ENCODE results near the gene LCOR. TPM values are rescaled to one million over a fixed set of nuclear protein-coding genes. Genes with fewer than 3 reads are reported as not detected.

The LCOR gene
- total RNA-seq, 1 donor from 2014 or later: 26.2 TPM

DNA sequence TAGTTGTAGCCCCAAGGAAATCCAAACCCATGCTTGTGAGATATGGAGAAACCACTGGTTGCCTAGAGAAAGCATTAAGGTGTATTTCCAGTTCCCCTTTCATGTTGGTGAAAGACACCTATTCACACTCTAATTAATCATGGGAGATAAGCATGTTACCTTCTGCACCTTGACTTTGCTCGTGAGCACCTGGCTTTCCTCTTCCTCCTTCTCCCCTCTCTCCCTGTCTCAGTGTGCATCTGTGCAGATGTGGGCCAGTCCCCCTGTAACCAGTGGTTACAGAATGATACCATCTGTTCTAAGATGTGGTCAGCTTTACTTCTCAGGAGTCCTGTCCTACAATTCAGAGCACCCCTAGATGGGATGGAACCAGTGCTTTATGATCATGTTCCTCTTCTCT lies 160.6 kb downstream of the LCOR start:
- Mint-ChIP-seq H3K27me3 (ENCODE audit: insufficient read depth) (no peaks in the 10 kb centered on the region), H3K4me1 (ENCODE audit: low read depth) (peaks cover 9% of the 10 kb centered on the region), H3K36me3 (ENCODE audit: low read depth) (no peaks in the 10 kb centered on the region), H3K4me3 (no peak overlapping the region), H3K9me3 (no peaks in the 10 kb centered on the region), H3K27ac (no peak overlapping the region)
- intact Hi-C loops (cut with micrococcal nuclease): no loop called here
- DNase-seq (ENCODE audit: low spot score): no peak

DNA sequence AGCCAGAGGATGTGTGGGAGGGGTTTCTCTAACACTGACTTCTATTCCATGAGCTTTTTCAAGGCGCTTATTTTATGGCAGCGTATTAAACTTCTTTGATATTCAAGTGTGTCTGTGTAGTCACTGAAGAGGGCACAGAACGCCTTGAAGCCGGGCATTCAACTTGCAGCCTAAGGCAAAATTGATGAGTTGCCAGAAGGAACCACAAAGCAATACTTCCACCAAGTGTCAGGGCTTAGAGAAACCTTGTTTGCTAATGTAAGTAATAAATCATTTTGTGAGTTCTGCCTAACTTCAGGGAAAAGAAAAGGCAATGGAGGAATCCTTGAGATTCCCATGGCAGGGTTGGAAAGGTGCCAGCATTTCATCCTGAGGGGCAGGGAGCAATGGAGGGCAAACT lies 163.8 kb downstream of the LCOR start:
- no peaks in the 10 kb centered on the region for H3K9me3 Mint-ChIP-seq
- intact Hi-C loops (cut with micrococcal nuclease): no loop called here
- no peak overlapping the region for H3K27ac Mint-ChIP-seq
- H3K4me1 Mint-ChIP-seq (ENCODE audit: low read depth): peaks cover 9% of the 10 kb centered on the region
- H3K27me3 Mint-ChIP-seq (ENCODE audit: insufficient read depth): no peaks in the 10 kb centered on the region
- no peak overlapping the region for H3K4me3 Mint-ChIP-seq
- DNase-seq (ENCODE audit: low spot score): no peak
- no peaks in the 10 kb centered on the region for H3K36me3 Mint-ChIP-seq (ENCODE audit: low read depth)

DNA sequence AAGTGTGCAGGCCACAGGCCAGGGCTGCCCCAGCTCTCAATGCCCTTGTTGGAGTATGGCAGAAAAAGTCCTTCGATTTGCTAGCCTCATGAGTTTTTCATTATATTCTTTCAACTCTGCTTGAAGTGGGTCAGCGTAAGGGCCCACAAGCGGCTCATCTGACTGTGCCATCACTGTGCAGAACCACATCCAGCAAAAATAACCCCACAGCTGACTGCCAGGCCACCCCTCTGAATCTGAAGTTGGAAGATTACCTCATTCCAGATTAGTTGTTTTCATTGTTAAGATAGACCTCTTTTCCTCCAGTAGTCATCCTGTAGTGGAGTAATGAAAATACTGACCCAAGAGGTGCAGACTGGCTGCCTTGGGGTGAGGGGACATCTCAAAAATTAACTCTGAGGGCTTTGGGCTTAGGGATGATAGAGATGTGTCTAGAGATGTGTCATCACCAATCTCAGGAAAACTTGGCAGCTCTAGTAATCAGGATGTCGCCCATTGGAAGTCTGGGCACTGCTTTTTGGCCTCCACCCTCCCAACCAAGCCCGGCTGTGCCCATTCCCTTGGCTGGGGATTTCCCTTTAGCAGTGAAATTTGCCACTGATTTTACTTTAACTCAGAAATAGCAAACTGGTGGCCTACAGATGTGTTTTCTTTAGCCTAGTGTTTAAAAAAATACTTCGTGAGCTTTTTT lies 164.3 kb downstream of the LCOR start:
- DNase-seq (ENCODE audit: low spot score): no peak
- intact Hi-C loops (cut with micrococcal nuclease): no loop called here
- H3K27me3 Mint-ChIP-seq (ENCODE audit: insufficient read depth): no peaks in the 10 kb centered on the region
- no peaks in the 10 kb centered on the region for H3K36me3 Mint-ChIP-seq (ENCODE audit: low read depth)
- H3K4me1 Mint-ChIP-seq (ENCODE audit: low read depth): peaks cover 5% of the 10 kb centered on the region
- H3K27ac Mint-ChIP-seq: no peak overlapping the region
- no peaks in the 10 kb centered on the region for H3K9me3 Mint-ChIP-seq
- H3K4me3 Mint-ChIP-seq: no peak overlapping the region

DNA sequence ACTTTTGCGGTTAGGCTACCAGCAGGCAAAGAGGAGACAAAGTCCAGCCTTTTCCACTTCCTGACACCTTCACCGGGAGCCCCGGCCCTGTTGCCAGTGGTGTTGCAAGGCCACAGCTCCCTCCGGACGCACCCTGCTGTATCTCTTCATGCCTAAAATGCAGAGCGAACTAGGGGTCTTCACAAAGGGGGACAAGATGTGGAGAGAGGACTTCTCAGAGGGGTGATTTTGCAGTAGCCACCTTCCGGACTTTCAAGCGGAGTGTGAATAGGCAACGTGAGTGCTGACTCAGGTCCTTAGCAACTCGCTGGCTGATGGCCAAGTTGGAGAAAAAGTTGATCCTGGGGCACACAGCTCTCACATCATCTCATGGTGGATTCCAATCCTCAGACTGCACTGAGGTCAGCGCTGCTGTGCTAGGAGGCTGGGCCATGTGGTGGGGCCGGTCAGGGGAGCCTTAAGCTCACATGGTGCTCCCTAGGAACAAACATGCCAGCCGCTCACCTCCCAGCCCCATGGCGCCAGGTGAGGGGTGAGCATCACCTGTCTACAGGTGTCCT lies 166.3 kb downstream of the LCOR start:
- H3K36me3 Mint-ChIP-seq (ENCODE audit: low read depth): no peaks in the 10 kb centered on the region
- intact Hi-C loops (cut with micrococcal nuclease): no loop called here
- H3K27ac Mint-ChIP-seq: no peak overlapping the region
- H3K4me3 Mint-ChIP-seq: no peak overlapping the region
- no peaks in the 10 kb centered on the region for H3K27me3 Mint-ChIP-seq (ENCODE audit: insufficient read depth)
- peaks cover 4% of the 10 kb centered on the region for H3K4me1 Mint-ChIP-seq (ENCODE audit: low read depth)
- no peak for DNase-seq (ENCODE audit: low spot score)
- no peaks in the 10 kb centered on the region for H3K9me3 Mint-ChIP-seq

DNA sequence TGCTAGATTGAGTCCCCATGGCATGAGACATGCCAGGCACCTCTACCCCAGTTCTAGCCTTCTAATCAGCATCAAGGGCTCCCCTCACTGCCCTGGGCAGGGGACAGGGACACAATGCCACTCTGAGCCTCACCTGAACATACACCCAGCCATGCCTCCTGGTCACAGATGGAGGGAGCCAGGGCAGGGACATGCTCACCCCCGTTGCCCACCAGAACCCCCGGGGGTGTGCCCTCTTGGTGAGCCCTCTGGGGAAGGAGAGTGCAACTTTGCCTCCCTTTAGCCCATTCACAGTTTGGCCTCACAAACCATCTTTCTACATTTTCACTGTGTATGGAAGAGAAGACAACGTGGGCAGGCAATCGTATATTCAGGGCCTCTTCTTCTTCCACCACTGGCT lies 167.2 kb downstream of the LCOR start:
- no peak overlapping the region for H3K4me3 Mint-ChIP-seq
- no peaks in the 10 kb centered on the region for H3K36me3 Mint-ChIP-seq (ENCODE audit: low read depth)
- DNase-seq (ENCODE audit: low spot score): no peak
- intact Hi-C loops (cut with micrococcal nuclease): no loop called here
- no peaks in the 10 kb centered on the region for H3K27me3 Mint-ChIP-seq (ENCODE audit: insufficient read depth)
- H3K4me1 Mint-ChIP-seq (ENCODE audit: low read depth): peaks cover 4% of the 10 kb centered on the region
- H3K9me3 Mint-ChIP-seq: no peaks in the 10 kb centered on the region
- H3K27ac Mint-ChIP-seq: no peak overlapping the region

DNA sequence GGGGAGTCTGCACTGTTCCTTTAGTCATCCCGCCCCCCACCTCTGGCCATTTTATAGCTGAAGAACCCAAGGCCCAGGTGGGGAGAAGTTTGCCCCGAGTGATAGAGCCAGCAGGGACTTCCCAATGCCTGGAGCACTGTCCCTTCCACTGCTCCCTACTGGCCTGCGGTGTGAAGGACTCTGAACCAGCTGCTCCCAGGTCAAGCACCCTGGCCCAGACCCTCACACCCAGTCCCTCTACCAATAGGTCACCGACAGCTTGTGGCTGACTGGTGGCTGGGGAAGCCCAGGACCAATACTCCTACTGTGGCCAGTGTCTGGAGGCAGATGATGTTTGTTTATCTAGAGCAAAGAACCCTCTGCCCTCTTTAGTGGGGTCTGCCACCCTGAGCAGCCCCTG lies 167.9 kb downstream of the LCOR start:
- Mint-ChIP-seq H3K4me1 (ENCODE audit: low read depth) (peaks cover 4% of the 10 kb centered on the region), H3K27me3 (ENCODE audit: insufficient read depth) (no peaks in the 10 kb centered on the region), H3K4me3 (no peak overlapping the region), H3K27ac (no peak overlapping the region), H3K36me3 (ENCODE audit: low read depth) (no peaks in the 10 kb centered on the region), H3K9me3 (no peaks in the 10 kb centered on the region)
- no peak for DNase-seq (ENCODE audit: low spot score)
- intact Hi-C loops (cut with micrococcal nuclease): no loop called here

DNA sequence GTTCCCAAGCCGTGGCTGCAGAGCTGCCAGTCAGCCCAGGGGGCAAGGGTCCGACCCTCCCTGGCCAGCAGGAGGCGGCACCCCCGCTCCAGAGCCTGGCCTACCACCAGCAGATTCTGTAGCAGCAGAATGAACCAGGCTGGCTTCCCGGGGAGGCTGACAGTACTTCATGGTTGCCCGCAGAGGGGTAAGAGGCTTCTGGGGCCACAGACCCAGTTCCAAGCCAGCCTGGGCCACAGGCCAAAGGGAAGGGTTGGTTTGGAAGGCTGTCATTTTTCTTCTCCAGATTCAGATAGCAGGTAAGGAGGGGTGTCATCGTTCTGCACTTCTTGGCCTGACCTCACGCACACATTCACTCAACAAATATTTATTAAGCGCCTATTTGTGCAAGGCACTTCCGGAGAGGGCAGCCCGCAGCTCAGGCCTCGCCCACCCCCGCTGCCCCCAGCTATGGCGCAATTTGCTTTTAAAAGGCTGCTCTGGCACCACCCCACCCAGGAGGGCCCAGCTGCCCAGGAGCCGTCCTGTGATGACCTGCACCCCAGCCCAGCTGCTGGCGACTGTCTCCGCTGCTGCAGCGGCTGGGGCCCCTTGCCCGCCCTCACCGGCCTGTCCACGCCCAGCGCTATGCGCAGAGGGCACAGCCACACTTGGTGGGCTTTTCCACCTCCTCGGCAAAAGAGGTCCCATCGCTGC lies 168.5 kb downstream of the LCOR start:
- H3K27ac Mint-ChIP-seq: no peak overlapping the region
- peaks cover 2% of the 10 kb centered on the region for H3K4me1 Mint-ChIP-seq (ENCODE audit: low read depth)
- no peak for DNase-seq (ENCODE audit: low spot score)
- H3K9me3 Mint-ChIP-seq: peaks cover 3% of the 10 kb centered on the region
- no peak overlapping the region for H3K4me3 Mint-ChIP-seq
- no peaks in the 10 kb centered on the region for H3K27me3 Mint-ChIP-seq (ENCODE audit: insufficient read depth)
- intact Hi-C loops (cut with micrococcal nuclease): no loop called here
- peaks cover 2% of the 10 kb centered on the region for H3K36me3 Mint-ChIP-seq (ENCODE audit: low read depth)

DNA sequence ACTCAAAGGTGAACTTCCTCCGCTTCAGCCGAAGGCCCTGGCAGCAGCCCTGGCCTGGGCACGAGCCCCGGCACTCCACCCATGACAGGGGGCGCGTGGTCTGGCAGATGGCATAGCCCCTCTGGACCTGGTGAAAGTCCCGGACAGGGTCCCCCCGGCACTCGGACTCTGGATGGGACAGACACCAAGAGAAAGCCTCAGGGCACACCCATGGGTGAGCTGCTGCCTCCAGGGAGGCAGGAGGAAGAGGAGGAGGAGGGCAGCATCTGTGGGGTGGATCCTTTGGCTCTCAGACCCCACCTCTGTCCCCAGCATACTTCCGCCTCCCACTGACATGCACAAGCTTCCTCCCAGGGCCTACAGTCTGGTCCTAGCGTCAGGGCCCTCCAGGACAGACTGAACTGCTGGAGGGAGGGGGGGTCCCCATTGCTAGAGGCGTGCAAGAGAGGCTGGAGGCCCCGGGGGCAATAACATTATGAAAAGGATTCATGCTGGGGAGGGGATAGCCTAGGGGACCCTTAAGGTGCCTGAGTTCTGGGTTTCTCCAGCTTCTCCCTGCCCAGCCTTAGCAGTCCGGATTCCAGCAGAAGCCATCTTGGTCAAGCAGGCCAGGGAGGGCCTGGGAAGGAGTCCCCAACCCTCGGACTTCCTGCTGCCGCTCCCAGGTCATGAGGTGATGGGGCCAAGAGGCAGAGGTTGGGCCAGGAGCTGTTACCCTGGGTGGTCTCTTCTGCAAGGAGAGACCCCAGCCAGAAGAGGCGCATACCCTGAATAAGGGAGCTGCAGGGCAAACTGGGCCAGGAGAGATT lies 169.3 kb downstream of the LCOR start:
- intact Hi-C loops (cut with micrococcal nuclease): no loop called here
- peaks cover 2% of the 10 kb centered on the region for H3K36me3 Mint-ChIP-seq (ENCODE audit: low read depth)
- no peak overlapping the region for H3K27ac Mint-ChIP-seq
- no peaks in the 10 kb centered on the region for H3K27me3 Mint-ChIP-seq (ENCODE audit: insufficient read depth)
- peaks cover 5% of the 10 kb centered on the region for H3K9me3 Mint-ChIP-seq
- H3K4me1 Mint-ChIP-seq (ENCODE audit: low read depth): no peaks in the 10 kb centered on the region
- no peak overlapping the region for H3K4me3 Mint-ChIP-seq
- no peak for DNase-seq (ENCODE audit: low spot score)

DNA sequence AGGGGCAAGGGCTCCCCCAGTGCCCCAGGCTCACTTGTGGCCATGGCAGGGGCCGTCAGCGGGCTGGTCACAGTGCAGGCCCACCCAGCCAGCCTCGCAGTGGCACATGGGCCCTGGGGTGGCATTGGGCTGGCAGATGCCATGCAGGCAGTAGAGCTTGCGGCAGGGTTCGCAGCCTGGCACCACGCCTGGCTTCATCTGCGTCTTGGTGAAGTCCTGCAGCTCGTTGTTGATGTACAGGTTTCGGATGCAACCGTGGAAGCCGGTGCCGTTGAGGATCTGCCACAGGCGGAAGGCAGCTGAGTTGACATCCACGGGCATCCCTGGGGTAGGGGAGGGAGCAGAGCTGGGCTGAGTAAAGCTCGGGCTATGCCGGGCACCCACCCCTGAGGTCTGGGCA lies 170.6 kb downstream of the LCOR start:
- intact Hi-C loops (cut with micrococcal nuclease): no loop called here
- no peak for DNase-seq (ENCODE audit: low spot score)
- Mint-ChIP-seq H3K27me3 (ENCODE audit: insufficient read depth) (peaks cover 4% of the 10 kb centered on the region), H3K4me1 (ENCODE audit: low read depth) (no peaks in the 10 kb centered on the region), H3K9me3 (peaks cover 18% of the 10 kb centered on the region), H3K36me3 (ENCODE audit: low read depth) (peaks cover 3% of the 10 kb centered on the region), H3K4me3 (no peak overlapping the region), H3K27ac (no peak overlapping the region)

DNA sequence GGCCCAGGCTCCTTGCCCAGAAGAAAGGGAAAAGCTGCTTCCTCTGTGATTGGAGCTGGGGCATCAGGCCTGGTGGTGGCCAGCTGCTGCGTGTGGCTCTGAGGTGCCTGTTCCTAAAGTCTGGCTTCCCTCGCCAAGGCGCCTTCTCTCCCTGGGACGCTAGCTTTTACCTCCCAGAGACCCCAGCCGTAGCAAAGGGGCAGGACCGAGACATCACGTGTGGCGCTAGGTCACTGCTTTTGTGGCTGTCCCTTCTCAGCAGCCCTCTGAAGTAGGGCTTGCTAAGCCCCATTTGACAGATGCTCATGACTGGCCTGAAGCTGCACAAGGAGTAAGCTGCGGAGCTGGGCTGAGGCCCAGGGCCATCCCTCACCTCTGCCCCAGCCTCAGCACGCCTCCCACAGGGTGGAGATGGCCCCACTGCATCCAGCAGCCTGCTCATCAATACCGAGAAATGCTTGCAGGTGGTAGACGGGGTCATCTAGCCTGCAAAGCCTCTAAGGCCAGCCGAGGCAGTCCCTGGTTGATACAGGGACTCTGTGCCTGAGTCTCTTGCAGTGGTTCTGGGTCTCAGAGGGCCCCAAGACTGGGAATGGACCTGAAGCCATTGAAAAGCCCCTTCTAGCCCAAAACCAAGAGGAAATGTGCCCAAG lies 171.2 kb downstream of the LCOR start:
- Mint-ChIP-seq H3K27ac (no peak overlapping the region), H3K36me3 (ENCODE audit: low read depth) (peaks cover 4% of the 10 kb centered on the region), H3K4me3 (no peak overlapping the region), H3K9me3 (peaks cover 23% of the 10 kb centered on the region), H3K4me1 (ENCODE audit: low read depth) (no peaks in the 10 kb centered on the region), H3K27me3 (ENCODE audit: insufficient read depth) (peaks cover 4% of the 10 kb centered on the region)
- intact Hi-C loops (cut with micrococcal nuclease): no loop called here
- DNase-seq (ENCODE audit: low spot score): no peak

DNA sequence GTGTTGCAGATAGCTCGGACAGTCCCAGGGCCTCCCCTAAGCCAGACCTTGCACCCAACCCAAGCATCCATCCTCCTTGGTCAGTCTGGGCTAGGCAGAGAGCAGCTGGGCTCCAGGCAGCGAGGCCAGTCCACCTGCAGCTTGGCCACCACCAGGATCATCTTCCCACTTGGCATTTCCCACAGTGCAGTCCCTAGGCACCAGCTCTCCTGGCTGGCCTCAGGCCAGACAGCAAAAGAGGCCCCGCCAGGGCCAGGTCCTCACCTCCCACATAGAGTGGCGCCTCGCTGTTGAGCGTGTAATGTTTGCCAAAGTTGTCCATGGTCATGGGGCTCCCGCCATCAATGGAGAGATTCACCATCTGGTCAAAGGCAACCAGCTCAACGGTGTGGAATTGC lies 171.7 kb downstream of the LCOR start:
- Mint-ChIP-seq H3K9me3 (peaks cover 23% of the 10 kb centered on the region), H3K36me3 (ENCODE audit: low read depth) (peaks cover 4% of the 10 kb centered on the region), H3K4me3 (no peak overlapping the region), H3K27ac (no peak overlapping the region), H3K4me1 (ENCODE audit: low read depth) (no peaks in the 10 kb centered on the region), H3K27me3 (ENCODE audit: insufficient read depth) (peaks cover 4% of the 10 kb centered on the region)
- no peak for DNase-seq (ENCODE audit: low spot score)
- intact Hi-C loops (cut with micrococcal nuclease): no loop called here

DNA sequence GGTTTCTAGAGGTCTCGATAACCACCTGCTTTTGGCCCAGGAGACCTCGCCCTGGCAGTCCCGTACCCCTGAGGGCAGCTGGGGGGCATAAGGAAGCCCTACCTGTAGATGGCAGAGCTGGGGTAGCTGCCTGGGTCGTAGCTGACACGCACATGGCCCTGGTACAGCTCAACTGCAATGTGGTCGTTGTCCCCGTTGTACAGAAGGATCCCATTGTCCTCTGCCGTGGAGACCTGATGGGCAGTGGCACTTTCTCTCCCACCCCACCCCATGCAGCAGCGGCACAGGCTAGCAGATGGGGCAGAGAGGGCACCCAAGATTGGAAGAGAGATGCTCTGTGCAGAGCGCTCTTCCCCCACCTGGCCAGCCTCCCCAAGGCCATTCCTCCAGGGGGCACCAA lies 172.5 kb downstream of the LCOR start:
- H3K4me3 Mint-ChIP-seq: no peak overlapping the region
- H3K4me1 Mint-ChIP-seq (ENCODE audit: low read depth): no peaks in the 10 kb centered on the region

More for the DNA sequence above, 172.5 kb downstream of the LCOR start:
- intact Hi-C loops (cut with micrococcal nuclease): no loop called here
- Mint-ChIP-seq H3K27me3 (ENCODE audit: insufficient read depth) (peaks cover 4% of the 10 kb centered on the region), H3K36me3 (ENCODE audit: low read depth) (peaks cover 4% of the 10 kb centered on the region), H3K27ac (no peak overlapping the region), H3K9me3 (peaks cover 23% of the 10 kb centered on the region)
- DNase-seq (ENCODE audit: low spot score): no peak

Measured in activated T-helper 1 cell treated with anti-CD3 and anti-CD28 coated beads, Interleukin-12 subunit alpha, Interleukin-12 subunit beta, Interleukin-2, Interleukin-4 antibody, amounts not matched to agents 30 ng/mL and 10 ng/mL and 1 ng/mL, durations not matched to agents 14 hours and 24 hours and 36 hours (primary cell).